HG03575 (cell line): ENCODE results near the gene ETV3L.

Experiments
- ATAC-seq: cut with Tn5 transposase; IDR thresholded peaks from one replicate; pipeline ENCODE4 v1.9.1; 2021; ENCODE audit not compliant: unreplicated experiment, insufficient number of reproducible peaks, low FRiP score; ENCODE audit errors: extremely low read depth

Gene ETV3L

DNA sequence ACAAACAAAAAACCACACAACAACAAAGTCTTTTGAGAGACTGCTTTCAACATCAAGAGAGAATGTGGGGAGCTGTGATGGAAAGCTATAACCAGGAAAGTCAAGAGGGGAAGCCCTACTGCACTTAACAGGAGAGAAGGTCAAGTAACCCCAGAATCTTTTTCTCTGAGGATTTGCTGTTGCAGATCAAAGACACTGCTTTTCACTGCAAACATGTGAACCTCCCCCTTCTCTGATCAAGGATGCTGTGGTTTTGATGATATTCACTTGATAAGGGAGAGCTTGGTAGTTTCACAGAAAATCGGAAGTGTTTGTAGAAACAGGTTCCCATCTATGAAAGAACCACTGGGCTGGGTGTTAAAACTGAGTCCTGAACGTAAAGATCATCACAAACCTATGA, 33.8 kb upstream of the ETV3L start:
- no peak for ATAC-seq

DNA sequence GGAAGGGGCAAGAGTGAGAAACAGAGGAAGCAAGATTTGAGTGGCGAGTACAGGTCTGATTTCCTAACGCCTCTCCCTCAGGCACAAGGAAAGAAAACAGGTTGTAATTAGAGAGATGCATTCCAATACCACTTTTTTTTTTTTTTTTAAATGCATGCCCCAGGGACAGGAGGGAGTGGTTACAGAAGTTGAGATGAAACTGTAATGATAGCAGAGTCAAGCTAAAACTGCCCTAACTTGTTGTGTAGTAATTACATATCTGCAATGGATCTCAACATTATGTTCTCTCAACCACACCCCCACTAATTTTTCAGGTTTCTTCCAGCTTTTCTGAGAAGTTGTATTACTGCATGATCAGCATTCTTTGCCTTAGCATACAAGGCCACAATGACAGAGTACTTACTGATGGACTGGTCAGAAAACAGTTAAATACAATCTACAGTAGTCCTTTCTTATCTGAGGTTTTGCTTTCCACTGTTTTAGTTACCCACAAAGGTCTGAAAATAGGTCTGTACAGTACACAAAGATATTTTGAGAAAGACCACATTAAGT, 33.1 kb upstream of the ETV3L start:
- no peak for ATAC-seq

DNA sequence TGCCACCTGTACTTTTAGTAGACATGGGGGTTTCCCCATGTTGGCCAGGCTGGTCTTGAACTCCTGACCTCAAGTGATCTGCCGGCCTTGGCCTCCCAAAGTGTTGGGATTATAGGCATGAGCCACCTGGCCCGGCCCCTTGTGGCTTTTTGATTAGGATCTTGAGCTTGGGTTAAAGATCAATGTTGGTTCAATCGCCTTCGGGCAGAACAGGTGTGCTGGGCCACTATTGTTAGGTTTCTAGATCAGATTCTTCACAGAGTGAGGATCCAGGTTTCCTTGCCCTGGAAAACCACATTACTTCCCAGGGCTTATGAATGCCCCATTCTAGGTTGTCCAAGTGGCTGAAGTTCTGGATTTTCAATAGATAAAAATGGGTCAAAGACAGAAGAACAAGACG, 32.5 kb upstream of the ETV3L start:
- ATAC-seq: no peak

DNA sequence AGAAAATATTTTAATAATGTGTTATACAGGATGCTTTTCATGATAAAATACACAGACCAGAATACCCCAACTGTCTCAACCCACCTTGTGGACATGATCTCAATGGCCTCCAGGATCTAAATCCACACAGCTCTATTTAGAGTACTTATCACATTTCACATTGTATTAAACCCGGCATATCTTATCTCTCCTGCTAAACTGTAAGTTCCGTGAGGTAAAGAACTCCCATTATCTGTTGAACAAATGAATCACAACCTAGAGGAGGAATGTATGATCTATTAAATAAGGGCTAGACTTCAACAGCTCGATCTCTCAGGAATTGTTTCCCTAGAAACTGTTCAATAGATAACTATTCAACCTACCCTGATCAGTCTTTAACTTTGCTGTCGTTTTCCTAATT, 31.7 kb upstream of the ETV3L start:
- ATAC-seq: no peak

DNA sequence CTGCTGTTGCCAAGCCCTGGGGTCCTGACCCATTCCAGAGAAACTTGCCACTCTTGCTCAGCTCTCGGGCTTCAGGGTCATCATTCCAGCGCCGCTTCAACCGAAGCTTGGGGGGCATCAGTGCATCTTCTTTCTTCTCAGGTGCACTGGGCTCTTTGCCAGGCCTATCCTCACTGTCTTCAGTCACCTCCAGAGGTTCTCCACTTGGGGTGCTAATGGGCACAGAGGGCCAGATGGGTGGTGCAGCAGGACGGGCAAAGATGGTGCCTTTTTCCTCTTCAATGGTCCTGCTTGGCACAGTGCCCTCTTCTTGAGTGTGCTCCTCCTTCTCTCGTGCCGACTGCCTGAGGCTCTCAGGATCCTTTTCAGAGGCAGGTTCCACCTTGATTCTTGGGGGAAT, 25.2 kb upstream of the ETV3L start:
- no peak for ATAC-seq

DNA sequence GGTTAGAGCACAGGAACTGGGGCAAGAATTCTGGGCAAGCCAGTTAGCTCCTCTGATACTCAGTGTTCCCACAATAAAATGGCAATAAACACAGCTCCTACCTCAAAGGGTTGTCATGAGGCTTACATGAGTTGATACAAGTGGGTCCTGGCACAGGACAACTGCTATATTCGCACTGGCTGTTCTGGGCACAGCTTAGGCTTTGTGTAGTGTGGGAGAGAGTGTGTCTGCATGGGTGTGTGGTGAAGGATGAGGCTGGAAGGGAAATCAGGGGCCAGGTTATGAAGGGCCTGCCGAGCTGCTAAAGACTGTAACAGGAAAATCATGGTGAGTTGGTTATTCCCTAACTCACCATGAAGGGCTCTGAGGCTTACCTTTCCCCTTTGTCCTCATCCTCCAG, 19.8 kb upstream of the ETV3L start:
- ATAC-seq: no peak

DNA sequence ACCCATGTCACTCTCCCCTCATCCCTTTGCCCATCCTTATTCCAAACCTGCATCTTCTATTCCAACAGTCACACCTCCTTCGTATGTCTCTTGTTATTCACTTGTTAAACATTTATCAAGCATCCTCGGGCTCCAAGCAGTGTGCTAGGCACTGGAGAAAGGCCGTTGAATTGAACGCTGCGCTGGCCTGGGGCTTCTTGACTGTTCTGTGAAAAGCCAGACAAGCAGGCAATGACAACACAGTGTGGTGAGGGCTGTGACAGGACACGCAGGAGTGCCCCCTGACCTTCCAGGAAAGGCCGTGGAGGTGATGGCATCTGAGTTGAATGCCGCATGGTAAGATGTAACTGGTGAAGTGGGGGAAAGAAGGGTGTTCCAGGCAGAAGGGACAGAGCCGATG, 19.4 kb upstream of the ETV3L start:
- ATAC-seq: no peak

DNA sequence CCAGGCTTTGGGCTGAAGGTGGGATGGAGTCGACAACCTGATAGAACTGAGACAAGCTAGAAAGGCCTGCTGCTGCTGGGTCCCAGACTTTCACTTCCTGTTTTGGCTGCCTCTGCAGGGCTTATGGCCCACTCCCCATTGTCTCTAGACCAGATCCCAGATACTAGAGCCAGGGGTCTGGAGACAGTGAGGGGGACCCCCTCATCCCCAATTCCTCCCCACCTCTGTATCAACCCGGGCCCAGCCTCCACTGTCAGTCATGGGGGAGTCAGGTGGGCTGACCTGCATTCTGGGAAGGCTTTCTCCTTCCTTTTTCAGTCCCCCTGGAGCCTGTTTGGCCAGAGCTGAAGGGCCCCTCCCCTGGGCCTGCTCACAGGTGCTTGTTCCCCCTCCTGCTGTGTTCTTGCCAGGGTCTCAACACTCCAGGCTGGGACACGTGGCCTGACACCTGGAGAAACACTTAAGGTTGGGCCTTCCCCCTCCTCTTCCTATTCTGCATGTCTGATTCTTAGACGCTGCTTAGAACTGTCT, 18.0 kb upstream of the ETV3L start:
- no peak for ATAC-seq

DNA sequence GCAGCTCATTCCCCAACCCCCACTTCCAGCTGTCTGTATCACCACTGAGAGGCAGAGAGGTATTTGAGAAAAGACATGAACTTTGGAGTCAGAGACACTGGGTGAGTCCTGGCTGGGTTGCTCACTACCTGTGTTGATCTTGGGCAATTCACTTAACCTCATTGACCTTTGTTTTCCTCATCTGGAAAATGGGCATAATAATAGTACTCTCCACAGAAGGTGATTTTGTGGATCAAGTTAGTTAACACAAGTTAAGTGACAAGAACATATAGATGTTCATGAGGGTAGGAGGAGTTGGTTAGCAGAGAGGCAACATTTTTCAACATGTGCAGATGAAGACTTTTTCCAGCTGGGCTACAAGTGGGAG, 17.1 kb upstream of the ETV3L start:
- no peak for ATAC-seq

DNA sequence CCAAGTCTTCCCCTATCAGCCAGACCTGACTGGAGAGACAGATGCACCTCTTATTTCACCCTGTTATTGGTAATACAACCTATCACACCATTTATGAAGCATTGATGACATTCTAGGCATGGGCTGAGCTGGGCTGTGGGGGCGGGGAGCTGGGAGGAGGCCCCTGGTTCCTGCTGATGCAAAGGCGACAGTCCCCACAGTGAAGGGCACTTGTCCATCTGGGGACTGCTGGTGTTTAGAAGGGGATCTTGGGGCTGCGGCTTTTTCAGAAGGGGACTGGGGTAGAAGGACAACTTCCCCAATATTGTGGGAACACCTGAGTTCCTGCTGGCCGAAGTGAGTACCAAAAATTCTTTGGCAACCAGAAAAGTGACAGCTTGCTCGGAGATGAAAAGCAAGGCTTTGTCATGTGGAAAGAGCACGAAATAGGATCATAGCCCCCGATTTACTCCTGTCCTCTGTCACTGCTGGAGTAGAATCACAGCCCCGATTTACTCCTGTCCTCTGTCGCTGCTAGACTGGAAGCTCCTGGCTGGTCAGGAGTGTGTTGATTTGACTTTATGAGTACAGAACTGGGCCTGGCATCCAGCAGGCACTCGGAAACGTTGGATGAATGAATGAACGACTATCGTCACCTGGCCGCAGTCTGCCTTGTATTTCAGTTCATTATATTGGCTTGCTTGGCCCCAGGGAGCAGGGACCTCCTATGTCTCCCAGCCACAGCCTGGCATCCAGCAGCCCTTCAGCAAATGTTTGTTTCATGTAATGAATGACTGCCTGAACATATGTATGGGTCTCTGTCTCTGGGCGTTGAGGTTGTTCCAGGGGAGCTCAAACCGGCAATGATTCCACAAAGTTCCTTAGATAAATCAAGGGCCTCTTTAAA, 16.5 kb upstream of the ETV3L start:
- no peak for ATAC-seq

DNA sequence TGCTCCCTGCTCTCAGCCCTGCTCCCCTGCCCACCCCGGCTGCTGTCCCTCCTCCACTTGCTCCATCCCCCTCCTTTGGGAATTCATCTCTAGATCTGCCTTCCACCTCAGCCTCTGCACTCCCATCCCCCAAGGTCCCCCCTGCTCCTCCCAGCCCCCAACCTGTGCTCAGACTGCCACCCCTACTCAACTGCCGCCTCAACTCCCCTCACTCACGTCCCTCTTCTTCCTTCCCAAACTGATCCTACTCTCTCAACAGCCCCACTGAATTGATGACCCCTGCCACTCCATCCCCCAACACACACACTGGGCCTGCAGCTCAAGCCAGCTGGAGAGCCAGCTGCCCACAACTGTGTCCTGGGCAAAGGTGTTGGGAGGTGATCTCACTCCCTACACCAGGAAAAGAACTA, 15.8 kb upstream of the ETV3L start:
- ATAC-seq: no peak

DNA sequence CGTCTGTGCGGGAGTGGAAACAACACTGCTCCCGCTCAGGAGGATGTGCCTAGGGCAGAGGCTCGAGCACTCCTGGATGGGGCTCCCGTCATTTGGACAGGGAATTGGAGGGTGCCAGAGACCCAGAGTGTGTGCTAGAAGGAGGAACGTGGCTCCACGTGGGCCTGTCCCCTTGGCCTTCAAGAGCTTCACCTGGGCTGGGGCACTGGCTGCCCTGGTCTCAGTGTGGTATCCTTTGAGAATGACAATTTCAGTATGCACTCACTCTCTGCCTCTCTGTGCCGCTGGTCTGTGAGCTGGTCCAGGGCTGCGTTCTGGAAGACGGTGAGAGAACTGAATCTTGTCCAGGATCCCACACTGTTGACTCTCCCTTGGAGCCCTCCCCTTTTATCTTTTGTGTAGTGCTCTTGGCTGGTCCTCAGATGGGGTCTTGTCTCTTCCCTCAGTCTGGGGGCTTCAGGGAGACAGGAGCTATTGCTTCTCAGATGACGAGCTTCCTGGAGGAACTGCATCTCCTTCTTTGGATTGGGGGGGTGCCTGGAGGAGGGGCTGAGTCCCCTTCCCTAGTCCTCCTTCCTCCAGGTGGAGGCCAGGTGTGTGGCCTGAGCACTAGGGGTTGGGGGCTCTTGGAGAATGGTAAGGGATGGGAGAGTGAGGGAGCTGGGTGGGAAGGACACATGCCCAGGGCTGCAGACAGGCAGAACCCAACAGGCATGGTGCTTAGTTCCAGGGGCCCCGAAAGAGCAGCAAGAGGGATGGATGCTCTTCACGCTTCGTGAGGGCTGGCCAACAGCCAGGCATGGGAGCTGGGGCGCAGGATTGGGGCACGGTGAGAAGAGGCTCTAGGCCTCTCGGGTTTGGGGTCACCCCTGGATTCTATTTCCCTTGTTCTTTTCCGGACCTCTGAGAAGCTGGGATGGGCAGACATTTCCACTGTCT, 14.8 kb upstream of the ETV3L start:
- ATAC-seq: no peak

DNA sequence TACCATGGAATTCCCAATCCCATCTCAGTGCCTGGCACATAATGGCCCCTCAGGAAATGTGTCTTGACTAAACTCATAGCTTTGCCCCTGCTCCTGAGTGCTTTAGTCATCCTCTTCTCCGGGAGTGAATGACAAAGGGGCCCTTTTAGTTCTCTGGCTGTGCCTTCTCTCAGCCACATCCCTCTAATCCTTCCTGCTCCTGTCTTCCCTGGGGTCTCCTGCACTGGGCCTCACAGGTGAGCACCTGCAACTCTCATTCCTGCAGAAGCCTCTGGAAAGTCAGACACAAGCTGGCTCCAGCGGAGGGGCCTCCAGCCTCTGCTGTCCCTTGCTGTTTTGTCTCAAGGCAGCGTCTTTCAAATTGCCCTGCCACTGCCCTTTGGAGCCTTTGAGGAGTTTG, 14.0 kb upstream of the ETV3L start:
- no peak for ATAC-seq

DNA sequence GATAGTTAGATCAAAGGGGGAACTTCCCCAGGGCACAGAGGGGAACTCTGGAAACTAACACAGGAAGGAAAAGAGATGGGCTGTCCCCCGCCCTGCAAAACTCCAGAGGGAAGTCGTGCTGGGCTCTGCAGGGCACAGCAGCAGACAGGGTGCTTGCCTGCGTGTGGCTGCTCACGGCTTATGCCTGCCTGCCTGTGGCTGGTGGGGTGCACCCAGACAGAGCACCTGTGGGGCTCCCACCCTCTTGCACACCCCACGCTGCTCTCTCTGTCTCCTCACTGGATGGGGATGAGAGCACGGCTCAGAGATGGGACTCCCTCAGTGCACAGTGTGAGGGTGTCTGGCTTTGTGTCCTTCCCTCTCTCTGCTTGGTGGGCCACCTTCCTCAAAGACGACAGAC, 13.5 kb upstream of the ETV3L start:
- no peak for ATAC-seq

DNA sequence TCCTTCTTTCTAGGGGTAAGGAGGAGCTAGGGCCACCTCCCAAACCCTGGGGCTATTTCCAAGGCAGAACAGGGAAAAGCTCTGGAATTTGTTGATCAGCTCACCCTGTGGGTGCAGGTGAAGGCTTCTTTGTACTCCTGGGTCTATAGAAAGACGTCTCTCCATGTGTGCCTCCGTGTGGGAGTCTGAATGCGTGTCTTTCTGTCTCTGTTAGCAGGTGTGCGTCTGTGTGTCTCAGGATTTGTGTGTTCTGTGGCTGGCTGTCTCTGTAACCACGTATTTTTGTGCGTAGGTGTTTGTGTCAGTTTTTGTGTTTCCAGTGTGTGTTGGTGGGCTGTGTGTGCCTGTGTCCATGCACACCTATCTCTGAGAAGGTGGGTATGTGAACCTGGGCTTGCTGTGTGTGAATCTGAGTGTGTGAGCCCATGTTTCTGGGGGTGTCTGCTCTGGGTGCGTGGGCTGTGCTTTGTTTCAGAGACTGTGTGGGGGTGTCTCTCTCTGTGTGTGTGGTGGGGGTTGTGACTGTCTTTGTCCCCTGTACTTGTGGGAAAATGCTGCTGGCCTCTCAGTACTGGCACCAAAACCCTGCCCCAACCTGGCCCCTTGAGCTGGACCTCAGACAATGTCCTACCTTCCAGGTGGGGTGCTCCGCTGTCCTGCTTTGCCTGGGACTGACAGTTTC, 12.7 kb upstream of the ETV3L start:
- ATAC-seq: no peak

DNA sequence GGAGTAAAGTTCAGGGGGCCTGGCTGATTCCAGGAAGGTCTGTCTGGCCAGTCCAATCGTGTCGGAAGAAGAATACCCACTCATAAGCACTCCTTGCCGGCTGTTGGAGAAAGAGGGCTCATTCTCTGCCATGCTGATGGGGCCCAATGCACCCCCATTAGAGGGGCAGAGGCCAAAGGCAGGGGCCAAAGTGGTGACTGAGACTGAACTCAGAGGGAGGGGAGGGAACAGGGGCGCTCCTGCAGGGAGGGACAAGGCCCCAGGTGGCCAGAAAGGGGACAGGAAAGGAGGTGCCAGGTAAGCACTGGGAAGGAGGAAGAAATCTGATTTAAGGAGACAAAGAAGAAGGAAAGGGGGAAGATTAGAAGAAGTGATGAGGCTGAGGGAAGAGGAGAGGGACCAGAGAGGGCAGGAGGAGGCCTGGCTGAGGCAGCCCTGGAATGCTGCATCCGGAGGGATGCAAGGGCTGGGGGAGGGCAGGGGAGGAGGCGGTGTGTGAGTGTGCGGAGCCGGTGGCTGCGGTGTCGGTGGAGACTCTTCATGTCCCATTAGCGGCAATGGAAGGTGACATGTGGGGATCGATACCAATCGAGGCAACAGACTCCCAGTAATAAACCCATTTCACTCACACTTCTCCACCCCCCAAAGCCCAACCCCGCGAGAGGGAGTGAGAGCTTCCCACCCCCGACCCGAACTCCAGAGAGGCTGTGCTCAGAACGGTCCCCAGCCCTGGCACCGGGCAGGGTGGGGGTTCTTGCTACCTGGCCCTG, 12.0 kb upstream of the ETV3L start:
- no peak for ATAC-seq

DNA sequence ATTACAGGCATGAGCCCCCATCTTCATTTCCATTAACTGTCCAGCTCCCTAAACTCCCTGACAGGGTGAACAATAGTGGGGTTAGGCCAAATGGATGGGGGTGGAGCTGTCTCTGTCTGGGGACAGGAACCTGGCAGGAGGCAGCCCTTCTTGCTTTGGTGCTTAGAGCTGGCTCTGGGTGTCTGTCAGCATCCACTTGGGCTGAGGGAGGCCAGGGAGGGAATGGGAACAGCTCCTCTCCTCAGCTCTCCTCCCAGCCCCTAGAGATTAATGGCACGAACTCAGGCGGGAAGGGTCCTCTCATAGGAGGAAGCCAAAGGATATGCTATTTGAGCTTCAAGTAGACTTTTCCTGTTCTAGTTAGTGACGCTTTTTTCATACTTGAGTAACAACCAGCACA, 11.1 kb upstream of the ETV3L start:
- no peak for ATAC-seq

DNA sequence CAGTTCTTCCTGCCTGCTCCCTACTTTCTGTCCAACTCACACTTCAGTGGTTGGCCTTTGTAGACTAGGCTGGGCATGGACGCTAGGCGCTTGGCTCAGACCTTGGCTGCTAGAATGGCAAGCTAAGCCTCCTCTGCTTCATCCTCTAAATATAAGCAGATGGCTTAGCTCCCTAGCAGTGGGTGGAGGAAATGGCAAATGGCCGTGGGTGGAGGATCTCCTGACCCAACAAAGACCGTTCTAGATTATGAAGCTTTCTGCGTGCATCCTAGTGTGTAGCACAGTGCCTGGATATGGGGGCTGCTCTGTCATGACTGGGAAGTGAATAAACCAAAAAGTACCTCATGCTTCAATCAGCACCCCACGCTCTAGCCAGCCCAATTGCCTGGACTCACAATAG, 10.4 kb upstream of the ETV3L start:
- ATAC-seq: no peak
